HepG2 (cell line): Measurements from ENCODE around the gene FRAS1.

ENCODE experiments used
- BHLHE40 ChIP-seq: IDR thresholded peaks from 2 replicates; pipeline ENCODE4 v1.6.1; 2011; ENCODE audit warnings: low read length, improper control_type of control experiment
- KLF9 ChIP-seq: IDR thresholded peaks from 2 replicates; pipeline ENCODE4 v1.6.1; 2016; ENCODE audit warnings: low read depth
- TAF1 ChIP-seq: sonication (generic); formaldehyde crosslinking; IDR thresholded peaks from 2 replicates; pipeline ENCODE4 v1.4.0; 2020; ENCODE audit warnings: missing genetic modification reagents
- TF ChIP-seq, protein P1 (sequence below): sonication (generic); formaldehyde crosslinking; IDR thresholded peaks from 2 replicates; pipeline ENCODE4 v1.5.1; 2020; ENCODE audit warnings: mild to moderate bottlenecking, moderate library complexity, missing genetic modification reagents
- TF ChIP-seq, protein P2 (sequence below): sonication (generic); formaldehyde crosslinking; IDR thresholded peaks from 2 replicates; pipeline ENCODE4 v1.4.0; 2020; ENCODE audit warnings: mild to moderate bottlenecking, missing genetic modification reagents
- TF ChIP-seq, protein P3 (sequence below): sonication (generic); formaldehyde crosslinking; IDR thresholded peaks from 2 replicates; pipeline ENCODE4 v1.4.0; 2020; ENCODE audit warnings: missing genetic modification reagents

DNA sequence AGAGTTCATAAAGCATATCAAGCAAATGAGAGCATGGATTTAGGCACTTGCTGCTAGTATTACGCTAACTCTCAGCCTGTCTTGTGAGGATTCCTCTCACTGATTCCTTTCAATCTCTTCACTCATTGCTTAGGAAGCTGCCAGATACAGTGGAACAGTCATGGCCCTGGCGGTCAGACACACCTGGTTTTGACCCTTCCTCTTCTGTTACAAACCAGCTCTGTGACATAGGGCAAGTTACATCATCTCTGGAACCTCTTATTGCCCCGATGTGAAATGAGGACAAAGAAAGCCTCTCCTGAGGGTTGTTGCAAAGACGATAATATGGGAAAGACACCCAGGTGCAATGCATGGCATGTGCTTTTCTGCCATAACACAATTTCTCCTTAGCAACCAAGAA is 12.2 kb downstream of the FRAS1 start:
- TF ChIP-seq, protein P1, sequence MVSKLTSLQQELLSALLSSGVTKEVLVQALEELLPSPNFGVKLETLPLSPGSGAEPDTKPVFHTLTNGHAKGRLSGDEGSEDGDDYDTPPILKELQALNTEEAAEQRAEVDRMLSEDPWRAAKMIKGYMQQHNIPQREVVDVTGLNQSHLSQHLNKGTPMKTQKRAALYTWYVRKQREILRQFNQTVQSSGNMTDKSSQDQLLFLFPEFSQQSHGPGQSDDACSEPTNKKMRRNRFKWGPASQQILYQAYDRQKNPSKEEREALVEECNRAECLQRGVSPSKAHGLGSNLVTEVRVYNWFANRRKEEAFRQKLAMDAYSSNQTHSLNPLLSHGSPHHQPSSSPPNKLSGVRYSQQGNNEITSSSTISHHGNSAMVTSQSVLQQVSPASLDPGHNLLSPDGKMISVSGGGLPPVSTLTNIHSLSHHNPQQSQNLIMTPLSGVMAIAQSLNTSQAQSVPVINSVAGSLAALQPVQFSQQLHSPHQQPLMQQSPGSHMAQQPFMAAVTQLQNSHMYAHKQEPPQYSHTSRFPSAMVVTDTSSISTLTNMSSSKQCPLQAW (CRISPR knock-in tag): no peak
- TF ChIP-seq, protein P2, sequence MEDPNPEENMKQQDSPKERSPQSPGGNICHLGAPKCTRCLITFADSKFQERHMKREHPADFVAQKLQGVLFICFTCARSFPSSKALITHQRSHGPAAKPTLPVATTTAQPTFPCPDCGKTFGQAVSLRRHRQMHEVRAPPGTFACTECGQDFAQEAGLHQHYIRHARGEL (CRISPR knock-in tag): no peak
- TF ChIP-seq, protein P3, sequence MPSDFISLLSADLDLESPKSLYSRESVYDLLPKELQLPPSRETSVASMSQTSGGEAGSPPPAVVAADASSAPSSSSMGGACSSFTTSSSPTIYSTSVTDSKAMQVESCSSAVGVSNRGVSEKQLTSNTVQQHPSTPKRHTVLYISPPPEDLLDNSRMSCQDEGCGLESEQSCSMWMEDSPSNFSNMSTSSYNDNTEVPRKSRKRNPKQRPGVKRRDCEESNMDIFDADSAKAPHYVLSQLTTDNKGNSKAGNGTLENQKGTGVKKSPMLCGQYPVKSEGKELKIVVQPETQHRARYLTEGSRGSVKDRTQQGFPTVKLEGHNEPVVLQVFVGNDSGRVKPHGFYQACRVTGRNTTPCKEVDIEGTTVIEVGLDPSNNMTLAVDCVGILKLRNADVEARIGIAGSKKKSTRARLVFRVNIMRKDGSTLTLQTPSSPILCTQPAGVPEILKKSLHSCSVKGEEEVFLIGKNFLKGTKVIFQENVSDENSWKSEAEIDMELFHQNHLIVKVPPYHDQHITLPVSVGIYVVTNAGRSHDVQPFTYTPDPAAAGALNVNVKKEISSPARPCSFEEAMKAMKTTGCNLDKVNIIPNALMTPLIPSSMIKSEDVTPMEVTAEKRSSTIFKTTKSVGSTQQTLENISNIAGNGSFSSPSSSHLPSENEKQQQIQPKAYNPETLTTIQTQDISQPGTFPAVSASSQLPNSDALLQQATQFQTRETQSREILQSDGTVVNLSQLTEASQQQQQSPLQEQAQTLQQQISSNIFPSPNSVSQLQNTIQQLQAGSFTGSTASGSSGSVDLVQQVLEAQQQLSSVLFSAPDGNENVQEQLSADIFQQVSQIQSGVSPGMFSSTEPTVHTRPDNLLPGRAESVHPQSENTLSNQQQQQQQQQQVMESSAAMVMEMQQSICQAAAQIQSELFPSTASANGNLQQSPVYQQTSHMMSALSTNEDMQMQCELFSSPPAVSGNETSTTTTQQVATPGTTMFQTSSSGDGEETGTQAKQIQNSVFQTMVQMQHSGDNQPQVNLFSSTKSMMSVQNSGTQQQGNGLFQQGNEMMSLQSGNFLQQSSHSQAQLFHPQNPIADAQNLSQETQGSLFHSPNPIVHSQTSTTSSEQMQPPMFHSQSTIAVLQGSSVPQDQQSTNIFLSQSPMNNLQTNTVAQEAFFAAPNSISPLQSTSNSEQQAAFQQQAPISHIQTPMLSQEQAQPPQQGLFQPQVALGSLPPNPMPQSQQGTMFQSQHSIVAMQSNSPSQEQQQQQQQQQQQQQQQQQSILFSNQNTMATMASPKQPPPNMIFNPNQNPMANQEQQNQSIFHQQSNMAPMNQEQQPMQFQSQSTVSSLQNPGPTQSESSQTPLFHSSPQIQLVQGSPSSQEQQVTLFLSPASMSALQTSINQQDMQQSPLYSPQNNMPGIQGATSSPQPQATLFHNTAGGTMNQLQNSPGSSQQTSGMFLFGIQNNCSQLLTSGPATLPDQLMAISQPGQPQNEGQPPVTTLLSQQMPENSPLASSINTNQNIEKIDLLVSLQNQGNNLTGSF (CRISPR knock-in tag): no peak
- TF ChIP-seq TAF1 (CRISPR knock-in tag) (no peak), KLF9 (CRISPR knock-in tag) (no peak), BHLHE40 (no peak)
